DLD1 (cell line): Measurements from ENCODE around the gene SCN8A.
"Not testable (repeated sequence)": the region's sequence is repeated elsewhere in the genome, so short reads cannot be mapped to it uniquely, and the experiment has no call there.

Experiments used
- in situ Hi-C: cut with HindIII; loops from 2 replicates; pipeline ENCODE4 v1.10.0; 2017; ENCODE audit warnings: low sequenced_read_pairs

Gene SCN8A

GRCh38 chr12:51622564-51622963 lies 31.5 kb downstream of the SCN8A start:
- in situ Hi-C loops = no loop called here

GRCh38 chr12:51625370-51625769 lies 34.3 kb downstream of the SCN8A start:
- in situ Hi-C loops = no loop called here

- in situ Hi-C loops = no loop called here
Observed at GRCh38 chr12:51626115-51626514, 35.1 kb downstream of the SCN8A start.

GRCh38 chr12:51626629-51627028 lies 35.6 kb downstream of the SCN8A start:
- in situ Hi-C loops = no loop called here

- in situ Hi-C loops = no loop called here
Observed at GRCh38 chr12:51630256-51630880, 39.3 kb downstream of the SCN8A start.

GRCh38 chr12:51630986-51631385 lies 40.0 kb downstream of the SCN8A start:
- in situ Hi-C loops = no loop called here

GRCh38 chr12:51631591-51631990 lies 40.6 kb downstream of the SCN8A start:
- in situ Hi-C loops = no loop called here

GRCh38 chr12:51632623-51633022 lies 41.6 kb downstream of the SCN8A start:
- in situ Hi-C loops = no loop called here

GRCh38 chr12:51635346-51635745 lies 44.3 kb downstream of the SCN8A start:
- in situ Hi-C loops = no loop called here

- in situ Hi-C loops = no loop called here
Observed at GRCh38 chr12:51636581-51636980, 45.5 kb downstream of the SCN8A start.

- in situ Hi-C loops = no loop called here
Observed at GRCh38 chr12:51636986-51637385, 46.0 kb downstream of the SCN8A start.

GRCh38 chr12:51639361-51639760 lies 48.3 kb downstream of the SCN8A start:
- in situ Hi-C loops = no loop called here

GRCh38 chr12:51642286-51642685 lies 51.3 kb downstream of the SCN8A start:
- in situ Hi-C loops = no loop called here

GRCh38 chr12:51643951-51644350 lies 52.9 kb downstream of the SCN8A start:
- in situ Hi-C loops = no loop called here

- in situ Hi-C loops = not testable (repeated sequence)
Observed at GRCh38 chr12:51644691-51645090, 53.7 kb downstream of the SCN8A start.

GRCh38 chr12:51645961-51646360 lies 54.9 kb downstream of the SCN8A start:
- in situ Hi-C loops = no loop called here

- in situ Hi-C loops = no loop called here
Observed at GRCh38 chr12:51647647-51648046, 56.6 kb downstream of the SCN8A start.

- in situ Hi-C loops = no loop called here
Observed at GRCh38 chr12:51653431-51653830, 62.4 kb downstream of the SCN8A start.

- in situ Hi-C loops = no loop called here
Observed at GRCh38 chr12:51661199-51661598, 70.2 kb downstream of the SCN8A start.

- in situ Hi-C loops = no loop called here
Observed at GRCh38 chr12:51661836-51662235, 70.8 kb downstream of the SCN8A start.

- in situ Hi-C loops = no loop called here
Observed at GRCh38 chr12:51662728-51663154, 71.7 kb downstream of the SCN8A start.

- in situ Hi-C loops = no loop called here
Observed at GRCh38 chr12:51663390-51663789, 72.4 kb downstream of the SCN8A start.

- in situ Hi-C loops = no loop called here
Observed at GRCh38 chr12:51666696-51667095, 75.7 kb downstream of the SCN8A start.
